ENCODE data around the gene GHRH. TPM values are rescaled to one million over a fixed set of nuclear protein-coding genes. Genes with fewer than 3 reads are reported as not detected.

Gene GHRH
- total and polyA plus RNA-seq, 8 donors: not detected

- intact Hi-C loops (cut with DNase I; ENCODE audit: low total_unique reads): no loop called here
- 84 to 89% (median 88%) methylated on average over 9 of the region's 9 CpGs for WGBS, 5 donors
- no peak for DNase-seq
These were observed 22.0 kb upstream of the GHRH start for GRCh38 chr20:37283530-37284195.

GRCh38 chr20:37282556-37282955, 20.9 kb upstream of the GHRH start:
- WGBS, 5 donors: 49 to 69% (median 65%) methylated on average over 6 of the region's 6 CpGs
- H3K4me1 ChIP-seq: peaks cover 0 to 1% (median 0%) of the 10 kb centered on the region in 4 donors
- no peak overlapping the region for H3K27ac ChIP-seq
- DNase-seq: peak in 1 of 2 donors; percentile 71
- H3K27me3 ChIP-seq: no peaks in the 10 kb centered on the region
- H3K36me3 ChIP-seq: no peaks in the 10 kb centered on the region
- no peaks in the 10 kb centered on the region for H3K9me3 ChIP-seq
- intact Hi-C loops (cut with DNase I; ENCODE audit: low total_unique reads): no loop called here
- no peak overlapping the region for H3K4me3 ChIP-seq
- no peak for TF ChIP-seq EP300 (IDR thresholded peaks at IDR 0.05)
- no peak for TF ChIP-seq POLR2A (IDR thresholded peaks at IDR 0.05)
- peak in 4 of 7 experiments; percentile 13 to 42 (median 28) for TF ChIP-seq CTCF (IDR thresholded peaks at IDR 0.05)
- TF ChIP-seq POLR2AphosphoS5 (IDR thresholded peaks at IDR 0.05): no peak

More at GRCh38 chr20:37283530-37284195, 22.0 kb upstream of the GHRH start:
- Histone ChIP-seq H3K4me3 (no peak overlapping the region), H3K27ac (no peak overlapping the region), H3K27me3 (no peaks in the 10 kb centered on the region), H3K4me1 (peaks cover 0 to 3% (median 2%) of the 10 kb centered on the region in 4 donors), H3K9me3 (no peaks in the 10 kb centered on the region), H3K36me3 (no peaks in the 10 kb centered on the region)
- TF ChIP-seq EP300 (IDR thresholded peaks at IDR 0.05) (no peak), POLR2AphosphoS5 (IDR thresholded peaks at IDR 0.05) (no peak), CTCF (IDR thresholded peaks at IDR 0.05) (no peak), POLR2A (IDR thresholded peaks at IDR 0.05) (no peak)

- H3K9me3 ChIP-seq: no peaks in the 10 kb centered on the region
- no peak overlapping the region for H3K4me3 ChIP-seq
- intact Hi-C loops (cut with DNase I; ENCODE audit: low total_unique reads): no loop called here
- no peaks in the 10 kb centered on the region for H3K27me3 ChIP-seq
- no peak overlapping the region for H3K27ac ChIP-seq
- peaks cover 8 to 17% (median 9%) of the 10 kb centered on the region in 4 donors for H3K4me1 ChIP-seq
- H3K36me3 ChIP-seq: no peaks in the 10 kb centered on the region
- WGBS, 5 donors: 61 to 79% (median 66%) methylated on average over 8 of the region's 8 CpGs
- no peak for TF ChIP-seq POLR2A (IDR thresholded peaks at IDR 0.05)
- no peak for TF ChIP-seq CTCF (IDR thresholded peaks at IDR 0.05)
- no peak for TF ChIP-seq POLR2AphosphoS5 (IDR thresholded peaks at IDR 0.05)
- TF ChIP-seq EP300 (IDR thresholded peaks at IDR 0.05): no peak
- no peak for DNase-seq
These were observed 18.8 kb upstream of the GHRH start for GRCh38 chr20:37280403-37280802.

DNA sequence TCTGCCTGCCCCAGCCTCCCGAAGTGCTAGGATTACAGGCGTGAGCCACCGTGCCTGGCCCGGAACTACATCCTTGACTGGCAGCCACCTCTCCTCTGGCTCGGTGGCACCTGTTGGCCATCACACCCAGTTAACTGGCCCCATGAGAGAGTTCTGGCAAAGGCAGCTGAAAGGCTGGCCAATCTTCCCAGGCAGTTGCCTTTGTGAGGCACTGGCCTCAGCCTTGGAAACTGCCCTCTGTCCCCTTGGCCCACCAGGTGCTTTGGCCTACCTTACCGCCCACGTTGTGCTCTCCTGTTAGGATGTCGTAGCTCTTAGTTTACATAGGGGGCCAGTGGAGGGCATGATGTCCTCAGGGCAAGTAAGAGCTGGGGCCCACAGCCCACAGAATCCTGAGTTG, 18.2 kb upstream of the GHRH start:
- H3K9me3 ChIP-seq: no peaks in the 10 kb centered on the region
- intact Hi-C loops (cut with DNase I; ENCODE audit: low total_unique reads): no loop called here
- 57 to 73% (median 66%) methylated on average over 7 to 8 of the region's 8 CpGs for WGBS, 5 donors

More for the DNA sequence above, 18.2 kb upstream of the GHRH start:
- Histone ChIP-seq H3K4me1 (peaks cover 8 to 23% (median 9%) of the 10 kb centered on the region in 4 donors), H3K36me3 (no peaks in the 10 kb centered on the region), H3K27me3 (no peaks in the 10 kb centered on the region), H3K27ac (no peak overlapping the region), H3K4me3 (no peak overlapping the region)
- no peak for DNase-seq
- TF ChIP-seq POLR2A (IDR thresholded peaks at IDR 0.05): no peak
- no peak for TF ChIP-seq EP300 (IDR thresholded peaks at IDR 0.05)
- TF ChIP-seq POLR2AphosphoS5 (IDR thresholded peaks at IDR 0.05): no peak
- no peak for TF ChIP-seq CTCF (IDR thresholded peaks at IDR 0.05)

Data from stomach (tissue), 9 donors.